ENCODE results near the gene UBASH3A.

UBASH3A gene

GRCh38 chr21:42439284-42440186, 35.8 kb downstream of the UBASH3A start (continued):
- TF ChIP-seq ZNF239 (tag by site-specific recombination; IDR thresholded peaks at IDR 0.05), result peak; percentile 75; the same call in 1 of the 2 replicates
- TF ChIP-seq ZBTB8A (tag by site-specific recombination; IDR thresholded peaks at IDR 0.05), result no peak
- no peak for TF ChIP-seq ZSCAN23 (tag by site-specific recombination; IDR thresholded peaks at IDR 0.05)
- no peak for TF ChIP-seq BCL11A (tag by site-specific recombination; IDR thresholded peaks at IDR 0.05; ENCODE audit: low read depth)
- TF ChIP-seq ZNF521 (tag by site-specific recombination; IDR thresholded peaks at IDR 0.05), result 0 out of 2 replicates have a peak, but pooled peaks have one; percentile 49
- no peak for TF ChIP-seq ZNF174 (tag by site-specific recombination; IDR thresholded peaks at IDR 0.05)
- TF ChIP-seq ZNF561 (tag by site-specific recombination; IDR thresholded peaks at IDR 0.05; ENCODE audit: borderline replicate concordance), result no peak
- no peak for TF ChIP-seq ZSCAN16 (tag by site-specific recombination; IDR thresholded peaks at IDR 0.05)
- TF ChIP-seq, protein P1, sequence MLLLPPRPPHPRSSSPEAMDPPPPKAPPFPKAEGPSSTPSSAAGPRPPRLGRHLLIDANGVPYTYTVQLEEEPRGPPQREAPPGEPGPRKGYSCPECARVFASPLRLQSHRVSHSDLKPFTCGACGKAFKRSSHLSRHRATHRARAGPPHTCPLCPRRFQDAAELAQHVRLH (tag by site-specific recombination; IDR thresholded peaks at IDR 0.05), result no peak
- no peak for TF ChIP-seq OVOL3 (tag by site-specific recombination; IDR thresholded peaks at IDR 0.05)
- TF ChIP-seq ZNF155 (tag by site-specific recombination; IDR thresholded peaks at IDR 0.05), result 0 out of 2 replicates have a peak, but pooled peaks have one; percentile 56
- no peak for TF ChIP-seq MYNN (tag by site-specific recombination; IDR thresholded peaks at IDR 0.05; ENCODE audit: borderline replicate concordance)
- TF ChIP-seq ZIC2 (tag by site-specific recombination; IDR thresholded peaks at IDR 0.05), result no peak
- TF ChIP-seq ZNF623 (tag by site-specific recombination; IDR thresholded peaks at IDR 0.05), result no peak
- TF ChIP-seq, protein P2, sequence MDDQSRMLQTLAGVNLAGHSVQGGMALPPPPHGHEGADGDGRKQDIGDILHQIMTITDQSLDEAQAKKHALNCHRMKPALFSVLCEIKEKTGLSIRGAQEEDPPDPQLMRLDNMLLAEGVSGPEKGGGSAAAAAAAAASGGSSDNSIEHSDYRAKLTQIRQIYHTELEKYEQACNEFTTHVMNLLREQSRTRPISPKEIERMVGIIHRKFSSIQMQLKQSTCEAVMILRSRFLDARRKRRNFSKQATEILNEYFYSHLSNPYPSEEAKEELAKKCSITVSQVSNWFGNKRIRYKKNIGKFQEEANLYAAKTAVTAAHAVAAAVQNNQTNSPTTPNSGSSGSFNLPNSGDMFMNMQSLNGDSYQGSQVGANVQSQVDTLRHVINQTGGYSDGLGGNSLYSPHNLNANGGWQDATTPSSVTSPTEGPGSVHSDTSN (CRISPR knock-in tag; IDR thresholded peaks at IDR 0.05), result no peak
- no peak for TF ChIP-seq ZNF169 (tag by site-specific recombination; IDR thresholded peaks at IDR 0.05)
- no peak for TF ChIP-seq ZNF501 (tag by site-specific recombination; IDR thresholded peaks at IDR 0.05)
- TF ChIP-seq SP7 (tag by site-specific recombination; IDR thresholded peaks at IDR 0.05), result no peak
- no peak for TF ChIP-seq ZNF16 (tag by site-specific recombination; IDR thresholded peaks at IDR 0.05; ENCODE audit: low read depth)
- TF ChIP-seq ZNF843 (tag by site-specific recombination; IDR thresholded peaks at IDR 0.05), result no peak
- TF ChIP-seq ZNF391 (tag by site-specific recombination; IDR thresholded peaks at IDR 0.05; ENCODE audit: borderline replicate concordance, low read depth), result no peak
- no peak for TF ChIP-seq BCL6B (tag by site-specific recombination; IDR thresholded peaks at IDR 0.05)
- TF ChIP-seq ZNF596 (tag by site-specific recombination; IDR thresholded peaks at IDR 0.05), result no peak
- no peak for TF ChIP-seq ZNF248 (tag by site-specific recombination; IDR thresholded peaks at IDR 0.05)
- no peak for TF ChIP-seq ZNF529 (tag by site-specific recombination; IDR thresholded peaks at IDR 0.05; ENCODE audit: insufficient replicate concordance)
- TF ChIP-seq ZNF302 (tag by site-specific recombination; IDR thresholded peaks at IDR 0.05; ENCODE audit: low read depth), result no peak
- TF ChIP-seq ZBTB48 (tag by site-specific recombination; IDR thresholded peaks at IDR 0.05), result peak; percentile 45; the same call in 1 of the 2 replicates
- no peak for TF ChIP-seq PRDM6 (tag by site-specific recombination; IDR thresholded peaks at IDR 0.05)
- TF ChIP-seq ZNF184 (tag by site-specific recombination; IDR thresholded peaks at IDR 0.05), result no peak
- no peak for TF ChIP-seq ZEB2 (tag by site-specific recombination; IDR thresholded peaks at IDR 0.05)
- no peak for TF ChIP-seq RBAK (tag by site-specific recombination; IDR thresholded peaks at IDR 0.05)
- TF ChIP-seq, protein P3, sequence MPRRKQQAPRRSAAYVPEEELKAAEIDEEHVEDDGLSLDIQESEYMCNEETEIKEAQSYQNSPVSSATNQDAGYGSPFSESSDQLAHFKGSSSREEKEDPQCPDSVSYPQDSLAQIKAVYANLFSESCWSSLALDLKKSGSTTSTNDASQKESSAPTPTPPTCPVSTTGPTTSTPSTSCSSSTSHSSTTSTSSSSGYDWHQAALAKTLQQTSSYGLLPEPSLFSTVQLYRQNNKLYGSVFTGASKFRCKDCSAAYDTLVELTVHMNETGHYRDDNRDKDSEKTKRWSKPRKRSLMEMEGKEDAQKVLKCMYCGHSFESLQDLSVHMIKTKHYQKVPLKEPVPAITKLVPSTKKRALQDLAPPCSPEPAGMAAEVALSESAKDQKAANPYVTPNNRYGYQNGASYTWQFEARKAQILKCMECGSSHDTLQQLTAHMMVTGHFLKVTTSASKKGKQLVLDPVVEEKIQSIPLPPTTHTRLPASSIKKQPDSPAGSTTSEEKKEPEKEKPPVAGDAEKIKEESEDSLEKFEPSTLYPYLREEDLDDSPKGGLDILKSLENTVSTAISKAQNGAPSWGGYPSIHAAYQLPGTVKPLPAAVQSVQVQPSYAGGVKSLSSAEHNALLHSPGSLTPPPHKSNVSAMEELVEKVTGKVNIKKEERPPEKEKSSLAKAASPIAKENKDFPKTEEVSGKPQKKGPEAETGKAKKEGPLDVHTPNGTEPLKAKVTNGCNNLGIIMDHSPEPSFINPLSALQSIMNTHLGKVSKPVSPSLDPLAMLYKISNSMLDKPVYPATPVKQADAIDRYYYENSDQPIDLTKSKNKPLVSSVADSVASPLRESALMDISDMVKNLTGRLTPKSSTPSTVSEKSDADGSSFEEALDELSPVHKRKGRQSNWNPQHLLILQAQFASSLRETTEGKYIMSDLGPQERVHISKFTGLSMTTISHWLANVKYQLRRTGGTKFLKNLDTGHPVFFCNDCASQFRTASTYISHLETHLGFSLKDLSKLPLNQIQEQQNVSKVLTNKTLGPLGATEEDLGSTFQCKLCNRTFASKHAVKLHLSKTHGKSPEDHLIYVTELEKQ (tag by site-specific recombination; IDR thresholded peaks at IDR 0.05; ENCODE audit: borderline replicate concordance), result no peak
